Naive B cell (primary cell): ENCODE results near the gene IMMP2L. TPM values are rescaled to one million over a fixed set of nuclear protein-coding genes. Genes with fewer than 3 reads are reported as not detected.

Experiments used
- ATAC-seq, 2 donors: fragments of 150-1000 bp; cut with Tn5 transposase; 2 replicates each; pipeline ENCODE4 v1.10.0; 2021; ENCODE audit warnings: low read depth in 2 of 2, mild to moderate bottlenecking in 2 of 2, moderate library complexity in 2 of 2
- DNase-seq: peaks from one replicate; pipeline ENCODE4 v3.0.0; 2022
- H3K27ac Mint-ChIP-seq, 6 donors: one replicate each; pipeline ENCODE4 v1.8.0; 2020 to 2022; ENCODE audit warnings: mild to moderate bottlenecking in 6 of 6, mixed read lengths in 6 of 6, moderate library complexity in 5 of 6, inconsistent platforms in 2 of 6
- H3K27me3 Mint-ChIP-seq, 3 donors: one replicate each; pipeline ENCODE4 v1.8.0; 2021 to 2022; ENCODE audit warnings: mixed read lengths in 3 of 3, mild to moderate bottlenecking in 1 of 3
- H3K36me3 Mint-ChIP-seq, 2 donors: one replicate each; pipeline ENCODE4 v1.8.0; 2020 to 2022; ENCODE audit warnings: mixed read lengths in 2 of 2, inconsistent platforms in 1 of 2, mild to moderate bottlenecking in 1 of 2
- H3K4me1 Mint-ChIP-seq, 3 donors: one replicate each; pipeline ENCODE4 v1.8.0; 2020 to 2022; ENCODE audit warnings: mixed read lengths in 3 of 3, inconsistent platforms in 1 of 3, mild to moderate bottlenecking in 1 of 3, moderate library complexity in 1 of 3
- H3K4me3 Mint-ChIP-seq, 8 donors: one replicate each; pipeline ENCODE4 v1.8.0; 2020 to 2022; ENCODE audit warnings: mild to moderate bottlenecking in 8 of 8, mixed read lengths in 8 of 8, moderate library complexity in 8 of 8, inconsistent platforms in 2 of 8
- H3K9me3 Mint-ChIP-seq, 7 donors: one replicate each; pipeline ENCODE4 v1.8.0; 2020 to 2022; ENCODE audit warnings: mixed read lengths in 7 of 7, mild to moderate bottlenecking in 5 of 7, inconsistent platforms in 2 of 7, moderate library complexity in 1 of 7
- polyA plus RNA-seq, 6 donors: library from polyadenylated mRNA; unstranded; fragments of 300-500 nt; fragmentation: Illumina TruSeq; gene quantifications; one replicate each; pipeline ENCODE4 v1.2.3, GENCODE V29; 2021; ENCODE audit warnings: low read depth in 6 of 6

IMMP2L gene
- polyA plus RNA-seq, 6 donors from 2014 or later, result 14.9 to 34.0 (median 25.9) TPM

DNA sequence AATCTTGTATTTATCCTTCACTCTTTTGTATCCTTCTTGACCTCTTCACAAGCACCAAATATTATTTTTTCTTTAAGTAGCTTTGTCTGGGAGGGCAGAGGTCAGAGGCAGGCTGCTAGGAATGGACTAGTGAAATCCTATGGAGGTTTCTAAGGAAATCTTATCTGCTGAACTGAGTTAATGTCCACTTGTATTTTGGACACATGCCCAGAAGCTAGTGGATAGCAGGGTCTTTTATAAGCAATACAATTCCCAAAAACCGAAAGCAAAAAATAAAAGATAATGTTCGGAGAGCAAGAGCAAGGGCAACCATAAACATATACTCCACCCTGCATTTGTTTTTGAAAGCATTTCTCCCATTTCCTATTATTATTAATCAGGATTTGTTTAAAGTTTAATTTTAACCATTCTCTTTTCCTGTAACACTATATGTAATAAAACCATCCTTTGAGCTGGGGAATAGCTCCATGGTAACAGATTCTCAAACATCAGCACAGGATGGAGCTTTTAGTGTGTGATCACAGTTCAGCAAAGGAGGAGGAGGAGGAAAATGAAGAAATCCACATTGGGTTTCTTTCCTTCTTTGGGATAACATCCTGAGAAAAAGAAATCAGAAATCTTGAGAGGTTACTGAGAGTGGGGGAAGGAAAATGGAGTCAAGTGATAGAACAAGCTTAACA, 799.6 kb downstream of the IMMP2L start:
- ATAC-seq (no peak), DNase-seq (no peak)
- no peaks in the 10 kb centered on the region for H3K9me3 Mint-ChIP-seq
- no peaks in the 10 kb centered on the region for H3K36me3 Mint-ChIP-seq
- H3K4me3 Mint-ChIP-seq, result no peak overlapping the region
- H3K27me3 Mint-ChIP-seq, result no peaks in the 10 kb centered on the region
- no peak overlapping the region for H3K27ac Mint-ChIP-seq
- H3K4me1 Mint-ChIP-seq, result no peaks in the 10 kb centered on the region

DNA sequence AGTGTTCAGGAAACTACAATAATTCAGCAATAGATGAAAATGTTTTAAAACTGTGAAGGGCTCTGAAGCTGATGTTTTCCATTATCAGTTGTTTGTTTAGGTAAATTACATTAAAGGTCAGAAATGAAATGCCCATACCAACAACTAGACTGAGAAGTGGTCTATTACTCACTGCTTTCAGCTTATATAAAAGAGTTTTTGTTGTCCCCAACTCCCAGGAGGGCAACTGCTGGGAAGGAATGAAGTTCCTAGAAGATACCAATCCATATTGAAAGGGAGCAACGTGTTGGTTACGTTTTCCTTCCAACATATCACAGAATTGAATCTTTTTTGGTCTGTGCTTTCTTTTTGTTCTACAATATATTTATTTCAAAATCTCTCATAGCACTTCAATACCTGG, 802.0 kb downstream of the IMMP2L start:
- ATAC-seq (no peak), DNase-seq (no peak)
- H3K4me3 Mint-ChIP-seq, result no peak overlapping the region
- H3K9me3 Mint-ChIP-seq, result no peaks in the 10 kb centered on the region
- no peaks in the 10 kb centered on the region for H3K36me3 Mint-ChIP-seq
- no peaks in the 10 kb centered on the region for H3K4me1 Mint-ChIP-seq
- no peak overlapping the region for H3K27ac Mint-ChIP-seq
- no peaks in the 10 kb centered on the region for H3K27me3 Mint-ChIP-seq

DNA sequence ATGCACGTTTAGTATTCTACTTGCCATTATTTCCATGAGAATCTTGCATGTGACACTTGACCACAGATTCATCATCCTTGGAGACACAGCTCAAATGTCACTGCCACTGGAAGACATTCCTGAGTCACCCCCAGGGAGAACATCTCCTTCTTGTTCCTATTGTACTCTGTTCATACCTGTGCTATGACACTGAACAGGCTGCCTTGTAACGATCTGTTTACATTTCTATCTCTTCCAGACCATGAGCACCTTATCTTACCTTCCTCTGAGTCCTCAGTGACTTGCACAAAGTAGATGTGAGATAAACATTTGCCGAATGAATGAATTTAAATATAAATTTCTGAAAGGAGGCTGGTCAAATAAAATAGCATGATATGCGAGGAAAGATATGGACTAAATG, 803.2 kb downstream of the IMMP2L start:
- no peak overlapping the region for H3K27ac Mint-ChIP-seq
- H3K36me3 Mint-ChIP-seq, result no peaks in the 10 kb centered on the region
- H3K4me1 Mint-ChIP-seq, result no peaks in the 10 kb centered on the region
- H3K27me3 Mint-ChIP-seq, result no peaks in the 10 kb centered on the region
- no peak overlapping the region for H3K4me3 Mint-ChIP-seq
- ATAC-seq (no peak), DNase-seq (no peak)
- H3K9me3 Mint-ChIP-seq, result no peaks in the 10 kb centered on the region

DNA sequence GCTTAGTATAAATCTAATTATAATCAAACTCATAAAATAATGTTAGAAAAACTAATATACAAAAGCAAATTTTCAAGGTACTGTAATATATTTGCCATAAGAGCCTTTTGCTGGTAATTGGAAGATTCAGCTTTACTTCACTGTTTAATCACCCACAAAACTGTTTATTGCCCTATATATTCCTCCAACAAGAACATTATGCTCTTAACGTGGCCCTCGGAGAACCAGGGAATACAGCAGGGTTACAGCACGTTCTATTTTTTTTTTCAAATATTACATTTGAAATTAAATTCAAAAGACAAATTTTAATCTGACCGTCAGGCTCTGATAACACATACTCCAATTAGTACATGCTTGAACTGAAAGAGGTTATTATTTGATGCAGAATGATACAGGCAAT, 807.6 kb downstream of the IMMP2L start:
- Mint-ChIP-seq H3K4me3 (no peak overlapping the region), H3K27ac (no peak overlapping the region), H3K27me3 (no peaks in the 10 kb centered on the region), H3K4me1 (no peaks in the 10 kb centered on the region), H3K9me3 (peaks cover 0 to 4% (median 0%) of the 10 kb centered on the region in 7 donors), H3K36me3 (no peaks in the 10 kb centered on the region)
- DNase-seq, result no peak
- ATAC-seq, result no peak

DNA sequence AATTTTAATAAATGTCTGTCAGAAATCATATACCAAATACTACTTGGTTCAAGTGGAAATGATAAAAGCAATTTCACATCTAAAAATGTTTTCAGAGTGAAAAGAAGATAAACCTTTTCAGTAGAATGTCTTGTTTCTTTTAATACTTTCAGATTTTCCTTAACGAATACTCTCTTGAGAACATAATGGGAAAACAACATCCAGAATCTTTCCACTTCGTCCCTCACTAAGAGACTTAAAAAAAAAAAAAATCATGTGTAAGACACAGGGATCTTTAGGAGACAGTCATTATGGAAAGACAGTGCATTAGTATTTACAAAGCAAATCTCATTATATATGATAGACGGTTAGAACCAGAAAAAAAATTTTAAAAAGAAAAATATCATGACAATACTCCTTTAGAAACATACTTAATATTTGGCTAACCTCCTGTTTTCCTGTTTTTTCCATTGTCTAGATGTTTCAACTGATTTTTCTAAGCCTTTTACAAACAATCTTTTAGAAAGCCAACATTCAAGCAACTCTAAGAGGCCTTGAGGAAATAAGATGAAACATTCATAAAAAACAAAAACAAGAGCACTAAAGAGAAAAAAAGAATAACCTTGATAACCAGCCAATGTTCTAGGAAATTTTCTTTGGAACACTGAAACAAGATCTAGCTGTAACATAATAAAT, 811.2 kb downstream of the IMMP2L start:
- no peak overlapping the region for H3K4me3 Mint-ChIP-seq
- H3K27ac Mint-ChIP-seq, result no peak overlapping the region
- DNase-seq, result no peak
- peaks cover 0 to 6% of the 10 kb centered on the region in 2 donors for H3K36me3 Mint-ChIP-seq
- ATAC-seq, result no peak
- peaks cover 0 to 34% (median 21%) of the 10 kb centered on the region in 7 donors for H3K9me3 Mint-ChIP-seq
- H3K27me3 Mint-ChIP-seq, result no peaks in the 10 kb centered on the region
- H3K4me1 Mint-ChIP-seq, result no peaks in the 10 kb centered on the region

DNA sequence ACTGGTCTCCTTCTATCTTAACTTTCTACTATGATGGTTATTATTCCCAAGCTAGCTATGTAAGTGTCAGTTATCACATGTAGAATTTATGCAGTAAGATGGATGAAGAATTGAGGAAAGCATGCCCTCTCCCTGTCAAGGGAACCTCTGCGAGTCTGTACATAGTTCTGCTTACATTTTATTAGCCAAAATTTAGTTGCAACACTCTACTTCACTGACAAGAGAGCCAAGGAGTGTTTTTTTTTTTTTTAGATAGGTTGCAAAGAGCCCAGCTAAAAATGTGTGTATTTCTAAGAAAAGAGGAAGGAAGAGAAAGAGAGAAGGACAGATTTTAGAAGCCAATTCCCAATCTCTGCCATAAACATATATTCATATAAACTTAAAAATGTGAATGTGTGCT, 829.1 kb downstream of the IMMP2L start:
- Mint-ChIP-seq H3K4me1 (no peaks in the 10 kb centered on the region), H3K27ac (no peak overlapping the region), H3K27me3 (no peaks in the 10 kb centered on the region), H3K4me3 (no peak overlapping the region), H3K9me3 (peaks cover 0 to 4% (median 0%) of the 10 kb centered on the region in 7 donors), H3K36me3 (peaks cover 0 to 5% of the 10 kb centered on the region in 2 donors)
- no peak for DNase-seq
- no peak for ATAC-seq

DNA sequence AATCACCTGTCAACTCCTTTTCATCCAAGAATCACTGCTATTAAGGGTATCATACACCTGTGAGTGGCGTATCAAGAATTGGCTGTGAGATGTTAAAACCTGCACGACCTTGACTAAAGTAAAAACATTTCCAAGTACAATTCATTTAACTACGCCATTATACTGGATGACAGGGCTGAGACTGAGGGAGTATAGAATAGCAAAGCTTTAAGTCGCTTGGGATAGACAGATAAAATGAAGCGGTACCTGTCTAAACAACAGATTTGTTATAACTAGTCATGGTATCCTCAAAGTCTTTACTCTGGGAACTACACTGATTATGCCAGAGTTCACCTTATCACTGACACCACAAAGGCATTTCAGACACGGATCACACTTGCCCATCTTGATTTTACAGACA, 837.5 kb downstream of the IMMP2L start:
- Mint-ChIP-seq H3K27ac (no peak overlapping the region), H3K27me3 (no peaks in the 10 kb centered on the region), H3K4me3 (no peak overlapping the region), H3K9me3 (no peaks in the 10 kb centered on the region), H3K36me3 (no peaks in the 10 kb centered on the region), H3K4me1 (no peaks in the 10 kb centered on the region)
- ATAC-seq (no peak), DNase-seq (no peak)

DNA sequence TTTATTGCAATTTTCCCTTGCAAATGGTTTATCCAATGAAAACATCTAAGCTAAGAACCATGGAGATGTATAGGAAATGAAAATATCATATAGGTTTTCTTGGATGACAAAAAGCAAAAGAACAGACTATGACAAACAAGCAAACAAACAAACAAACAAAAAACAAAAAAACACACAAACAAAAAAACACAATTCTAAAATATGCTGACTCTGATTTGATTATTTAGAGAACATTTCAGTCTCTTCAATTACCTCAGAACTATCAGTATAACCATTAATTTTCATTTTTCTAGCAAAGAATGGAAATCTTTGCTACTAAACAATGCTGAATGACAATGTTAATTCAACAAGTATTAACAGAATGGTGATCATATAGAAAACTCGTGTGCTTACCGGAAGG, 840.9 kb downstream of the IMMP2L start:
- H3K36me3 Mint-ChIP-seq, result peaks cover 0 to 7% of the 10 kb centered on the region in 2 donors
- DNase-seq (no peak), ATAC-seq (no peak)
- H3K9me3 Mint-ChIP-seq, result peaks cover 0 to 6% (median 3%) of the 10 kb centered on the region in 7 donors
- no peaks in the 10 kb centered on the region for H3K27me3 Mint-ChIP-seq
- H3K4me1 Mint-ChIP-seq, result no peaks in the 10 kb centered on the region
- H3K4me3 Mint-ChIP-seq, result no peak overlapping the region
- H3K27ac Mint-ChIP-seq, result no peak overlapping the region

DNA sequence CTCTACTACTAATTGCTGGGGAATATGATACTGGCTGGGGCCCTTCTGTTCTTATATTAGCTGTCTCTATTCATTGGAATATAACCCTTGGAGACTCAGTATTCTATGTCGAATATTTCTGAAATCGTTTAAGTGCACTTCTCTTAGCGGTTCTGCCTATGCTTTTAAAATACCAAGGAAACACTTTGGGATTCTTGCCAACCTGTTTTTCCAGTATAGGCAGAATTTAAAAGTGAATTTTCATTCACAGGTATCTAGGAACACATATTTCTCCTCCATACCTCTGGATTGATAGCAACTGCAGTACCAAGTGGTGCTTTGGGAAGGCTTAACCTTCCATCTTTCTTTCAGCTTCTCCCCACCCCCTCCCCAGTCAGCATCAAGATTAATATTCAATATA, 841.7 kb downstream of the IMMP2L start:
- peaks cover 0 to 9% of the 10 kb centered on the region in 2 donors for H3K36me3 Mint-ChIP-seq
- peaks cover 0 to 7% (median 3%) of the 10 kb centered on the region in 7 donors for H3K9me3 Mint-ChIP-seq
- DNase-seq (no peak), ATAC-seq (no peak)
- H3K4me3 Mint-ChIP-seq, result no peak overlapping the region
- H3K27ac Mint-ChIP-seq, result no peak overlapping the region
- H3K4me1 Mint-ChIP-seq, result no peaks in the 10 kb centered on the region
- no peaks in the 10 kb centered on the region for H3K27me3 Mint-ChIP-seq

DNA sequence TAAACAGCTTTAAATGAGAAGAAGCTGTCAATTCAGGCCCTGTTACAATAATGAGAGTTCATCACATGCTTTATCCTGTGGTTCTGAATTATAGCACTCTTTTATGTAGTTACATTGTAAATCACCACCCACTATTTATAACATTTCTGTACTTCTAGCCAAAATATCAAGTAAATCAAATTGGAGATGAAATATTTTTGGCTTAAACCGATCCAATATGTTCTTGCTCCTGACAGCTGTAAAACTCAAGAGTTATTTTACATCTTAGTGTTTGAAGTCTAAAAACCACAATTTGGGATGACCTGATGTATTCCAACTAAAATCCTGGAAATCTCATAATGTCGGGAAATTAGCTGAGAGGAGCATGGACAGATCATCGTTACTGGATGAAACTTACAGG, 842.6 kb downstream of the IMMP2L start:
- H3K4me3 Mint-ChIP-seq, result no peak overlapping the region
- H3K27ac Mint-ChIP-seq, result no peak overlapping the region
- no peak for ATAC-seq
- peaks cover 0 to 14% (median 6%) of the 10 kb centered on the region in 7 donors for H3K9me3 Mint-ChIP-seq
- no peaks in the 10 kb centered on the region for H3K27me3 Mint-ChIP-seq
- H3K36me3 Mint-ChIP-seq, result peaks cover 0 to 9% of the 10 kb centered on the region in 2 donors
- DNase-seq, result no peak
- no peaks in the 10 kb centered on the region for H3K4me1 Mint-ChIP-seq

DNA sequence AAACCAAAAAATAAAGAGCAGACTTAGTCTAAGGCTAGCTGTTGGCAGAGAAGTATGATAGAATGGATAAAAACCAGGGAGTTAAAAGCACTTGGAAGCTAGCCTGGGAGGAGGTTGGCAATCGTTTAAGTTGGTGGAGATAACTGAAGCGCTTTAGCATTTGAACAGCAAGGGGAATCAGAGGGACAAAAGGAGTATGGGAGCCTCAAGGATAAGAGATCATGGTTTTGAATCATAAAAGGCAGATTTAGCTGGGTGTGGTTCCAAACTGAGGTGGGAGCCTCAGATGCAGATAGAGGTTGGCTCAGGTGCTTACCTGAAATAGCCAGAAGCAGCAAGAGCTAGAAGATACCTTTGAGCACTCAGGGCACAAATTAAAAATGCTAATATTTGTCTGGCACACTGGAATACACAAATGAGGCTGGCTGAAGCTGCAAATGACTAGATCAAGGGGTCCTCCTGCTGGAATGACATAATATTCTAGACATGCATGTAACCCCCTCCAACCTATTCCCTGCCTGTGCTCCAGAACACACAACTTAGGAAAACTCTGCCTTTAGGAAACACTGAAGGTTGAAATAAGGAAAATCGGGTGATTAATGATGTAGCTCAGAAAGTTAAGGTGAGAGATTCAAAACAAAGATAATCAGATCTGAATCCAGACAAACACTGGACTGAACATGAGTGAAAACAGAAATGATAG, 843.6 kb downstream of the IMMP2L start:
- no peak for DNase-seq
- Mint-ChIP-seq H3K36me3 (peaks cover 0 to 9% of the 10 kb centered on the region in 2 donors), H3K9me3 (peaks cover under 1 to 17% (median 6%) of the 10 kb centered on the region in 7 donors), H3K27me3 (no peaks in the 10 kb centered on the region), H3K4me3 (no peak overlapping the region), H3K27ac (peak overlapping the region in 1 of 6 donors; percentile 10), H3K4me1 (no peaks in the 10 kb centered on the region)
- no peak for ATAC-seq

DNA sequence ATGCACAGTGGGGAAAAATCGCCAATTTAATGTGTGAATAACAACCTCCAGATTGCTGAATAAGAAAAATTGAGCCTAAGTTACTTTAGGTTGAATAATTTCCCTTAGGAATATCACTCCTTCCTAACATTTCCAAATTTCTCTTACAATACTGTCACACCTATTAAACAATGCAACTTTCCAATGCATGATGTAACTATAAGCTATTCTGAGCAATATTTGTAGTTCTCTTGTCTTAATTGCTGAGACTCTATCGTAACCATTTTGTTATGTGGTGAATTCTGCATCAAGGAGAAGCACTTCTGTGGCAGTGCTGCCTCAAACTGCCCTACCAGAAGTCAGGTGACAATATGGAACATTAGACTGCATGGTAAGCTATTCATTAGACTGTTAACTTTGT, 858.1 kb downstream of the IMMP2L start:
- ATAC-seq, result no peak
- Mint-ChIP-seq H3K36me3 (no peaks in the 10 kb centered on the region), H3K27ac (no peak overlapping the region), H3K4me1 (no peaks in the 10 kb centered on the region), H3K27me3 (no peaks in the 10 kb centered on the region), H3K9me3 (peaks cover 0 to 7% (median 2%) of the 10 kb centered on the region in 7 donors), H3K4me3 (no peak overlapping the region)
- DNase-seq, result no peak

DNA sequence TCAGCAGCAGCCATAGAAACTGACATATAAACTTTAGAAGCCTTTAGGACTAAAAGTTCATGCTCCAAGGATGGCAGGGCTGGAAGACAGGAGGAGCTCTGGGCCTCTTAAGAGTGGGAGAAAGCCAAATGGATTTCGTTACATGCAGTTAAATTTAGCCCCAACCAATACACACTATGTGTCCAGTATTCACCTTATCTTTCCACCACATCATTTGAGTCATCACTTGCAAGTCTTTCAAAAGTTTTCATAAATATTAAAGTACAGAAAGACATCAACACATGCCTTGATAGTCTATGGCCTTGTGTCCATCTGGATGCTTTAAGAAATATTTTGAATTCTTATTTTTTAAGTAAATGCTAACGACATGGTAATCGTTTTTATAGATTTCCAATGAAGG, 863.7 kb downstream of the IMMP2L start:
- DNase-seq, result no peak
- H3K36me3 Mint-ChIP-seq, result peaks cover 0 to 5% of the 10 kb centered on the region in 2 donors
- no peak for ATAC-seq
- no peak overlapping the region for H3K4me3 Mint-ChIP-seq
- no peak overlapping the region for H3K27ac Mint-ChIP-seq
- H3K4me1 Mint-ChIP-seq, result no peaks in the 10 kb centered on the region
- peaks cover 0 to 4% (median 0%) of the 10 kb centered on the region in 7 donors for H3K9me3 Mint-ChIP-seq
- H3K27me3 Mint-ChIP-seq, result no peaks in the 10 kb centered on the region

DNA sequence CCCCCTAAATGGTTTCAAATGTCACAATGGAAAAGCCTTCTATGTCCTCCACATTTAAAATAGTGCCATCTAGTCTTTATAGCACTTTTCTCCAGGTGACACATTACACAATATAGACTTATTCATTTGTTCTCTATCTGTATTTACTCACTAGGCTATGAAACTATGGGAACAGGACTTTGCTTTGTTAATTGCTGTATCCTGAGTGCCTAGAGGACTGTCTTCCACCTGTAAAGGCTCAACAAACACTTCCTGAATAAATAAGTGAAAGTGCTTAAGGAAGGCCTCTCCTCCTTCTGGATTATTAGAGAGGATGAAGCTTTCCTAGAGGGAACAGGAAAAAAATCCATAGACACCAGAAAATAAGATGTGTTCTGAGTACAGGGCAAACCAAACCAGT, 868.9 kb downstream of the IMMP2L start:
- peaks cover 0 to 12% (median 1%) of the 10 kb centered on the region in 7 donors for H3K9me3 Mint-ChIP-seq
- DNase-seq (no peak), ATAC-seq (no peak)
- H3K27me3 Mint-ChIP-seq, result no peaks in the 10 kb centered on the region
- no peak overlapping the region for H3K27ac Mint-ChIP-seq
- no peaks in the 10 kb centered on the region for H3K4me1 Mint-ChIP-seq
- no peak overlapping the region for H3K4me3 Mint-ChIP-seq
- H3K36me3 Mint-ChIP-seq, result peaks cover 0 to 5% of the 10 kb centered on the region in 2 donors
